ENCODE results near the gene PCCA.

DNA sequence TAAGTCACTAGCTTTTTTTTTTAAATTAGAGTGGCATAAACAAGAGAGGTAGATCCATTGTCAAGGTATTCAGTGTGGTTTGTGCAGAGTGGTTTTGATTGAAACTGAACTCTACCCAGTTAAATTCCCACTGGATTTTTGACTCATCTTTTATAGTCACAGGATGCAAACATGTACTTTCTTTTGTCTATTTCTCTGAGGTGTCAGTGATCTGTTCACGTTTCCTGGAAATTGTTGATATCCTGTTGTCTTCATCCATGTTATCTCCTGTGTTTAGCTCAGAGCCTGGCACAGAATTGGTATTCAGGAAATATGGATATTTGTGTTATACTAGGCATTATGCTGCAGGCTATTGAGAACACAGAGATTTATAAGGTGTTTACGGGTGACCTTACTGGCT lies 119.7 kb downstream of the PCCA start:
- TF ChIP-seq, protein P1, sequence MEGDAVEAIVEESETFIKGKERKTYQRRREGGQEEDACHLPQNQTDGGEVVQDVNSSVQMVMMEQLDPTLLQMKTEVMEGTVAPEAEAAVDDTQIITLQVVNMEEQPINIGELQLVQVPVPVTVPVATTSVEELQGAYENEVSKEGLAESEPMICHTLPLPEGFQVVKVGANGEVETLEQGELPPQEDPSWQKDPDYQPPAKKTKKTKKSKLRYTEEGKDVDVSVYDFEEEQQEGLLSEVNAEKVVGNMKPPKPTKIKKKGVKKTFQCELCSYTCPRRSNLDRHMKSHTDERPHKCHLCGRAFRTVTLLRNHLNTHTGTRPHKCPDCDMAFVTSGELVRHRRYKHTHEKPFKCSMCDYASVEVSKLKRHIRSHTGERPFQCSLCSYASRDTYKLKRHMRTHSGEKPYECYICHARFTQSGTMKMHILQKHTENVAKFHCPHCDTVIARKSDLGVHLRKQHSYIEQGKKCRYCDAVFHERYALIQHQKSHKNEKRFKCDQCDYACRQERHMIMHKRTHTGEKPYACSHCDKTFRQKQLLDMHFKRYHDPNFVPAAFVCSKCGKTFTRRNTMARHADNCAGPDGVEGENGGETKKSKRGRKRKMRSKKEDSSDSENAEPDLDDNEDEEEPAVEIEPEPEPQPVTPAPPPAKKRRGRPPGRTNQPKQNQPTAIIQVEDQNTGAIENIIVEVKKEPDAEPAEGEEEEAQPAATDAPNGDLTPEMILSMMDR (IDR thresholded peaks at IDR 0.05) = no peak
- TF ChIP-seq POLR2A (IDR thresholded peaks at IDR 0.05) = no peak
